Measurements from ENCODE around the gene OR5AU1.

- TF ChIP-seq POLR2A (IDR thresholded peaks at IDR 0.05) = no peak
- TF ChIP-seq CTCF (IDR thresholded peaks at IDR 0.05) = no peak
These were observed 50.8 kb downstream of the OR5AU1 start for GRCh38 chr14:21105095-21105494.

Measured in stomach (tissue), 4 donors.